HS-27A (cell line): ENCODE results near the gene RBP3.

Experiments
- DNase-seq: peaks from one replicate; pipeline ENCODE4 v3.0.0-alpha.2; 2012; ENCODE audit warnings: low read depth, missing footprints

RBP3 gene

DNA sequence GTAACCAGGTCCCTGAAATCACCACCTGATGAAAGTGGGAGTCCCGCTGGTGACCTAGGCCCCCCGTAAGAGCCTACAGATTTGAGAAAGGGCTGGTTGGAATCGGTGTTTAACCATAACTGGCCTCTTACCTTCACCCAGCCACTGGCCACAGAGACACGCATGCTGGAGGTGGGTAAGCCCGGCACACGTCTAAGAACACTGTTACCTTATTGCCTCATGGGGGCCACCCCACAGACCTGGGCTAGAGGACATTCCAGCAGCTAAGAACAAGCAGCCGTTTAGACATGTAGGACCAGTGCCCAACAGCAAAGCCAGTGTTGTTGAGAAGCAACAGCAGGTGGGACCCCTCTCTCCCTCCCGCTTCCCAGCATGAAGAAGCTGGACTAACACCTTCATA lies 28.4 kb upstream of the RBP3 start:
- DNase-seq = no peak

DNA sequence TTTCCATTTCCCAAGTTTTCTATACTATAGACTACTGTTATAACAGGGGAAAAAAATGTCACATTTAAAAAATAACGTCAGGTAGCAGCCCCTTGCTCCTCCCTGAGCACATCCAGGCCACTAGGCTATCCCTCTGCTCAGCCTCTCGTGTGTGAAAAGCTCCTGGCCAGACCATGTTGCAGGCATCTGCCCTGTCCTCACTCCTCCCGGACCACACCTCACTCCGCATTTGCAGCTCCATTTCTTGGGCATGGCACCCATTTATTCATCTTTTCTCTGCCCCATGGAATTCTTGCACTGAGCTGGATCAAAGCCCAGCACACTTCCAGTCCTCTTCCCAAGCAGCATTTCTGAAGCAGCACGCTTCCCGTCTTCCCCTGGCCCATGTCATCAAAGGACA lies 27.4 kb upstream of the RBP3 start:
- no peak for DNase-seq

DNA sequence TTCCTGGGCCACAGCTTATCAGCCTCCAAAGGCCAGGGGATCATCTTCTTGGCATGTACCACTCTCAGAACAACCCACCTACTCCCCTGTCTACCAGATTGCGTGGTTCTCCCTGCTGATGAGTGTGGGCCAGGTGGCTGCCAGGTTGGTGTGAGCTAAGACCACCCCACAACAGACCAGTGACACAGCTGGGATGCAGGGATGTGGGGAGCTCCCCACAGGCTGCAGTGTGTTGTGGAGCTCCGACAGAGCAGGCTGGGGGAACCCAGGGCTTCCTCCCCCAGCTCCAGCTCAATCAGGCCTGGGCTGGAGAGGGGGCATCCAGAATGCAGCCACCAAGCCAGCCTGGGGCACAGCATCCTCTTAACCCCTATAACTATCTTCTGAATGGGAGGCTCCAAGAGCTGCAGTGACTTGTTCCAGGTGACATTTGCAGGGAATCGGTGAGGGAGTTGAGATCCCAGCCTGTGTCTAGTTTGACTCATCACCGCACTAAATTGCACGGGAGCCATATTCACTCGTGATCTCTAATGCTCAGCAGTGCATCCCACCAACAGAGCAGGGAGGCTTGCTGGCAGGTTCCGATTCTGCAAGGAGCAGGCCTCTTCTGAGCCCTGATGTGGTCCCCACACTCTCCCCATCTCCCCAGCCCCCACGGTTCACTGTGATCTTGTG lies 26.5 kb upstream of the RBP3 start:
- DNase-seq = no peak

DNA sequence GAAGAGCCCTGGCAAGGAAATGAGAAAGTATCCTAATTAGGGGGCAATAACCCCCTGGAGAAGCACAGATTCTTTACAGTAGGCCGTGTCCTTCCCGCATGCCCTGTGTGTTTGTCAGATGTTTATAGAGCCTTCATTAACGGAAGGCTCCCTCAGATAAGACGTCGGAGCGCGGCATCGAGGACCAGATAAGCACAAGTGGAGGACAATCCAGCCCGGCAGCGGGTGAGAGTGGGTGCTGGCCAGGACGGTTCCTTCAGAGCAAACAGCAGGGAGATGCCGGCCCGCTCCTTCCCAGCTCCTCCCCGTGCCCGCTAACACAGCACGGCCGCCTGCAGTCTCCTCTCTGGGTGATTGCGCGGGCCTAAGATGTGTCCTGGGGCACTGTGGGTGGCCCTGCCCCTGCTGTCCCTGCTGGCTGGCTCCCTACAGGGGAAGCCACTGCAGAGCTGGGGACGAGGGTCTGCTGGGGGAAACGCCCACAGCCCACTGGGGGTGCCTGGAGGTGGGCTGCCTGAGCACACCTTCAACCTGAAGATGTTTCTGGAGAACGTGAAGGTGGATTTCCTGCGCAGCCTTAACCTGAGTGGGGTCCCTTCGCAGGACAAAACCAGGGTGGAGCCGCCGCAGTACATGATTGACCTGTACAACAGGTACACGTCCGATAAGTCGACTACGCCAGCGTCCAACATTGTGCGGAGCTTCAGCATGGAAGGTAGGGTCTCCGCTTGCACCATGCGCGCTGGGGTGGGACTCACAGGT lies 25.7 kb upstream of the RBP3 start, which contains the start of gene GDF2:
GDF2 (plus strand) TSS at position 155 of the 762 bp plus-strand sequence; CDS start at position 370, 215 bp downstream.
- no peak for DNase-seq

DNA sequence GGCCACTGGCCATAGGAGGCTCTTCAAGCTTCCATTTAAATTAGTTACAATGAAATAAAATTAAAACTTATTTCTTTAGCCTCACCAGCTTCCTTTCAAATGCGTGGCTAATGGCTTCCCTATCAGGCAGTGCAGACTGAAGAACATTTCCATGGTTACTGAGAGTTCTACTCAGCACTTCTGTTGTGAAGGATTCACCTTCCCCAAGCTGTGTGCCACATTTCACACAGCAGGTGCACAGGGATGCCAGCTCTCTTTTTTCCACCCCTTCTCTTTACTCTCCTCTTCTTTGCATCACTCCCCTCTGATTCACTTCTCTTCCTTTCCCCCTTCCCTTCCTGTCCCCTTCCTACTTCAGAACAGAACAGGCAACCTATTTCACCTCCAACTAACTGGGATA lies 25.1 kb upstream of the RBP3 start:
- DNase-seq = no peak

DNA sequence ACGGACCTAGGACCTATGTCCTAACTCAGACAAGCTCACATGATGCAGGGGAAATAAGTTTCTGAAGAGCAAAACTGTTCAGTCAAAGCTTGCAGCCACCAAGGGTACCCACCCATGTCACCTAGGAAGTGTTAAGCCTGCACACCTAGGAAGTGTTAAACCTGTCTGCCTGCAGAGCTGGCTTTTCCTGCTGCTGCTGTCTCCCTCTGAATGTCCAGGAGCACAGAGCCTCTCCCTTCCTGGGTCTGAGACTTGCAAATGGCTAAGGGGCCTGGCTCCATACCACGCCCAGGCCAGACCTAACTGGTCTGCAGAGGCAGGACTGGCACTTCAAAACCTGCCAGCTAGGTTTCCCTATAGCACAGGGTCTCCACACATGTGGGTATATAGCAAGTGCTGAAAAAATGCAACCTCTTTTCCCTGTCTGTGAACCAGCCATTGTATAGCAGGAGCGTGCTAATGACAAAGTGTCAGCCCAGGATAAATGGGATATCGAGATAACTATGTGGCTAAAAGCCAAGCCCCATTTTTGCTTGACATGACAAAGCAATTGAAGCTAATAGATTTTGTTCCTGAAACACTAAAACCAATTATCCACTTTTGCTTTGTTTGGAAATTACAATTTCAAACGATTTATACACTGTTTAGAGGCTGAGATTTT lies 24.4 kb upstream of the RBP3 start:
- DNase-seq = no peak

DNA sequence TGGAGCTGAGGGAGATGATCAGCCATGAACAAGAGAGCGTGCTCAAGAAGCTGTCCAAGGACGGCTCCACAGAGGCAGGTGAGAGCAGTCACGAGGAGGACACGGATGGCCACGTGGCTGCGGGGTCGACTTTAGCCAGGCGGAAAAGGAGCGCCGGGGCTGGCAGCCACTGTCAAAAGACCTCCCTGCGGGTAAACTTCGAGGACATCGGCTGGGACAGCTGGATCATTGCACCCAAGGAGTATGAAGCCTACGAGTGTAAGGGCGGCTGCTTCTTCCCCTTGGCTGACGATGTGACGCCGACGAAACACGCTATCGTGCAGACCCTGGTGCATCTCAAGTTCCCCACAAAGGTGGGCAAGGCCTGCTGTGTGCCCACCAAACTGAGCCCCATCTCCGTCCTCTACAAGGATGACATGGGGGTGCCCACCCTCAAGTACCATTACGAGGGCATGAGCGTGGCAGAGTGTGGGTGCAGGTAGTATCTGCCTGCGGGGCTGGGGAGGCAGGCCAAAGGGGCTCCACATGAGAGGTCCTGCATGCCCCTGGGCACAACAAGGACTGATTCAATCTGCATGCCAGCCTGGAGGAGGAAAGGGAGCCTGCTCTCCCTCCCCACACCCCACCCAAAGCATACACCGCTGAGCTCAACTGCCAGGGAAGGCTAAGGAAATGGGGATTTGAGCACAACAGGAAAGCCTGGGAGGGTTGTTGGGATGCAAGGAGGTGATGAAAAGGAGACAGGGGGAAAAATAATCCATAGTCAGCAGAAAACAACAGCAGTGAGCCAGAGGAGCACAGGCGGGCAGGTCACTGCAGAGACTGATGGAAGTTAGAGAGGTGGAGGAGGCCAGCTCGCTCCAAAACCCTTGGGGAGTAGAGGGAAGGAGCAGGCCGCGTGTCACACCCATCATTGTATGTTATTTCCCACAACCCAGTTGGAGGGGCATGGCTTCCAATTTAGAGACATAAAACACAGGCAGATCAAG lies 22.6 kb upstream of the RBP3 start:
- DNase-seq = no peak

DNA sequence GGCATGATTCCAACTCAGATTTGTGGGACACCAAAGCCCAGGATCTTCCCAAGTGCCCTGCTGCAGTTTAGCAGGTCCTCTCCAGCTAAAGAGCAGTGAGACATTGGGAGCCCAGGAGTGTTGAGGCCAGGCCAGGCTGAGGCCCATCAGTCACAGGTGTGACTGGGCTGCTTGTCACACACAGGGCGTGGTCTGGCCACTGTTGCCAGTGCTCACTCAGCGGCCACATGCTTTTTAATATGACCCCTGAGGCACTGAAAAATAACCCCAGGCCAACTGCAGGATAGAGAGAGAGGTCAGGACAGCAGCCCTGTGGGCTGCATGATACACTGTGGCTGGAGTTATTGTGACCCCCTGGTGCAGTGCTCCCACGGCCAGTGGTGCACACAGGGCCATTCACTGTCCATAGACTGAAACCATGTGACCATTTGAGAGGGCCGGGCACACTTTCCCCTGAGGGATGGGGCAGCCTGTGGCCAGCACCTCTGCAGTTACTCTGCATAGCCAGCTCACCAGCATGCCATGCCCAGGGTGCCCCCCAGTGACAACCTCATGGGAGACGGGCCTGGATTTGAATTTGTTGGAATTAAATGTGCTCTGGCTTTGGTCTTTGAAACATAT lies 21.7 kb upstream of the RBP3 start:
- DNase-seq = no peak

DNA sequence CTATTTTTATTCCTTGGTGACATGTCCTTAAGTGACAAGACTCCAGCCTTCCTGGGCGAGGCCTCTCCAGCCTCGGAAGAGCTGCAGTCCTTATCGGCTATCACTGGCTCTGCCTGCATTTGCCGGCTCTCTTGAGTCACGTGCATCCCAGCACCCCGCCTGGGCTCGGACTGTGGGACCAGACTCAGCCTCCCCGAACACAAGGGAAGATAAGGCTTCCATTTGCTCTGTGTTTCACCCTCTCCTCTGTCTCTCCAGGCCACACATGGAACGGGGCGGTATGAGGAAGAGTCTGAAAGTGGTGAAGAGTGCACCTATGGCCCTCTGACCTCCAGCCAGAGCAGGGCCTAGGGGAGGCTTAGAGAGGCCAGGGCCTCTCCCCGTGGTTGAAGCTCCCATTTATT lies 21.2 kb upstream of the RBP3 start:
- DNase-seq = no peak

DNA sequence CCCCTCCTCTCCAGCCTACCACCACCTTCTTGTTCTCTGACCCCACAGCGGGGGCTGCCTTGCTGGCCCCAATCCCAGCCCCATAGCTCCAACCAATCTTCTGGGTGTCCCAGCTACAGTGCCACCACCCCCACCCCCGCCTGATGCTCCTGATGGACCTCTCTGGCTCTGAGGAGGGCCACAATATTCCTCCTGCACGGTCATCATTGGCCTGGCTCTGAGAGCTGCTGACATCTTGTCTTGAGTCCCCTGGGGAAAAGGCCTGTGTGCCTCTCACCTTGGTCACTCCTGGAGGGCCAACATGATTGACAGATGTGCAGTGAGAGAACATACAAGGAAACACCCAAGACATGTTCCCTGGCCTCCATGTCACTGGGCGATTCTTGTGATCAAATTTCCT lies 18.3 kb upstream of the RBP3 start:
- DNase-seq = no peak

DNA sequence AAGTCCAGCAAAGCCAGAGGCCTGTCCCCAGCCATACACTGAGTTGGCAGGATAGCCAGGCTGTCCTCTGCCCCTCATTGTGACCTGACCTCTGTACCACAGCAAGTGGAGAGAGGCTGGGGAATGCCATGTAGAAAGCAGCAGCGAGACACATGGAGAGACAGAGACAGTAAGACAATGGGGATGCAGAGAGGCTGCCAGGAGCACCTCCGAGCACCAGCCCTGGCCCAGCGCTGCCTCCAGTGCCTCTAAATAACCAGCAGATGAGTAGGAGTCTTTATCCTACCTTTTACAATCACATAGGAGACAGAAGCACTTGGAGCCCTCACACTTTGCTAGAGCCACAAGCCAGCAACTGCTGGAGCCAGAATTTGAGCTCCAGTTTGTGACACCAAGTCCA lies 17.8 kb upstream of the RBP3 start:
- no peak for DNase-seq

DNA sequence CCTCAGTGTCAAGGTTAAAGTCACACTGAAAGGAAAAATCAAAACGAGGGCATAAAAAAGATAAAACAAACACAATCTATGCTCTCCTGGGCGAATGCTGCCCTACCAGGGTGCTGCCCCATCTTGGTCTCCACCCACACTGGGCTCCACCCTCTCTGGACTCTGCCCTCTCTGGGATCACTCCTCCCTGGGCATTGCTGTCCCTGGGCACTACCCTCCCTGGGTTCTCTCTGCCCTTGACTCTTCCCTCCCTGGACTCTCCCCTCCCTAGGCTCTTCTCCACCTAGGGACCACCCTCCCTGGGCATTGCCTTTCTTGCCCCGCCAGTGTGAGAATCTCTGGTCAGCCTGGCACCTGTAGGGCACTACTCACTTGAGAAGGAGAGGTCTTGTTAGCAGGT lies 17.4 kb upstream of the RBP3 start:
- DNase-seq = no peak

DNA sequence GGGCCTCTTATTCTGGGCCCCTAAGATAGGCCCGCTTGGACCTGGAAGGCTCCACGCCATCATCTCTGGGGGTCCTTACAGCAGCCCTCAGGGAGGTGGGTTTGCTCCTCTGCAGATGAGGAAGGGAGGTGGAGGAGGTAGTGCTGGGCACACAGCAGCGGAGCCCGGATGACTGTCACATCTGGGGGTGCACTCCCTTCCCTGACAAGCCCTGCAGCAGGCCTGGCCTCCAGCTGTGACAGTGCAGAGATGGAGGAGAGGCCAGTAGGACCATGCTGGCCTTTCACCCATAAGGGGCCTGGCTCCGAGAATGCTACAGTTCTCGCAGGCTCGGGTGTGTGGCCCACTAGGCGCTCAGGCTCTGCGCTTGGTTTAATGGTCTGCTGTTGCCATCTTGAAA lies 16.7 kb upstream of the RBP3 start:
- no peak for DNase-seq

DNA sequence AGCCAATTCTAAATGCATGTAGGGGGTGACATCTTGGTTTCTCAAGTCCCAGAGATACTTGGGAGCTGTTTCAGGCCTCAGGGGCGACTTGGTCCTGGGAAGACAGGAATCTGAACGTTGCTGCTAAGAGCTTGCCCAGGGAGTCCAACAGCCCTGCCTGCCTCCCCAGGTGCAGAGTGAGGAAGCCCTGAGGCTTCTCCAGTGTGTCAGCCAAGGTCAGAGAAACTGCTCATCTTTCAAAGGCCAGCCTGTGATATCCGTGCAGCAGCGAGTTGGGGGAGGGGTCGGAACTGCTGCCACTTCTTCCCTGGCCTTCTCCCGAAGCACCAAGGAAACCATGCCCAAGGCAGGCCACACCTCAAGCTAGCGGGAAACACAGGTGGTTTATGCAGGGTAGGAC lies 16.2 kb upstream of the RBP3 start:
- no peak for DNase-seq

DNA sequence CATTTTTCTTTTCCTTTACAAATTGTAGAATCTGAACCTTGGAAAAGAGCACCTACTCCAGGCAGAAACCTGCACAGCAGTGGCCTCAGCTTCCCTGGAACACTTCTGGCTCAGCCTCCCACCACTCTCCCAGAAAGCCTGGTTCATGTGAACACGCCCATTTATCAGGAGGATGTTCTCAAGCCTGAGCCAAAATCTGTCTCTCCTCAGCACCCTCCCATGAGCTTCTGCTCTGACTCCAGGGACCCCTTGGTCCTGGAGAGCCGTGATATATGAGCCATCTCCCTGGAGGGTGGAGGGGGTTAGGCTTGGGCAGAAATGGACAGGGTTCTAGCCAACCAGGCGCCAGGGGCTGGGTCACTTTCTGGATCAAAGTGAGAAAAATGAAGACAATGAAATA lies 15.8 kb upstream of the RBP3 start:
- no peak for DNase-seq

DNA sequence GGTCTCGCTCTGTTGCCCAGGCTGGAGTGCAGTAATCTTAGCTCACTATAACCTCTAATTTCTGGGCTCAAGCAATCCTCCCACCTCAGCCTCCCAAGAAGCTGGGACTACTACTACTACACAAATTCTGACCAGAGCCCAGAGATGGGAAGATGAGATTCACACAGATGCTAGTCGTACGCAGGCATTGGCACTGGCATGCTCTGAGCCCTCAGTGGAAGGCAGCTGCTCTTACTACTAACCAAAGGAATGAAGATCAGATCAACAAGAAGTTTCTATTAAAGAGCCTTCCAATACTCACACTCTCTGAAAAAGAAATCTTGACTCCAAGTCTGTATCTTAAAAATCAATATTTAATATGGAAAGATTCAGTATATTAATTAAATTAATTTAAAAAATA lies 15.2 kb upstream of the RBP3 start:
- DNase-seq = no peak

DNA sequence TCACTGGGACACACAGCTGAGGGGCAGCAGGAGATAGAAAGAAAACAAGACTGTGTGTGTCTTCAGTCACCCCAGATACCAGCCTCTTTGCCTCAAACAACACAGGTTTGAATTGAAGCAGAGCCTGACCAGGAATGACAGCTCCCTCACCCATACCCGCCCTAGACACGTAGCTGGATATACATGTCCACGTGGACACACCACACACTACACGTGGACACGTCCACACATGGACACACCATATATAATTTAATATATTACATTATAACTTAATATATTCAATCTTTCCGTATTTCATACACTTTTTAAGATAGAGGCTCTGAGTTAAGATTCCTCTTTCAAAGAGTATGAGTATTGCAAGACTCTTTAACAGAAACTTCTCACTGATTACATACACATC lies 14.6 kb upstream of the RBP3 start:
- no peak for DNase-seq

DNA sequence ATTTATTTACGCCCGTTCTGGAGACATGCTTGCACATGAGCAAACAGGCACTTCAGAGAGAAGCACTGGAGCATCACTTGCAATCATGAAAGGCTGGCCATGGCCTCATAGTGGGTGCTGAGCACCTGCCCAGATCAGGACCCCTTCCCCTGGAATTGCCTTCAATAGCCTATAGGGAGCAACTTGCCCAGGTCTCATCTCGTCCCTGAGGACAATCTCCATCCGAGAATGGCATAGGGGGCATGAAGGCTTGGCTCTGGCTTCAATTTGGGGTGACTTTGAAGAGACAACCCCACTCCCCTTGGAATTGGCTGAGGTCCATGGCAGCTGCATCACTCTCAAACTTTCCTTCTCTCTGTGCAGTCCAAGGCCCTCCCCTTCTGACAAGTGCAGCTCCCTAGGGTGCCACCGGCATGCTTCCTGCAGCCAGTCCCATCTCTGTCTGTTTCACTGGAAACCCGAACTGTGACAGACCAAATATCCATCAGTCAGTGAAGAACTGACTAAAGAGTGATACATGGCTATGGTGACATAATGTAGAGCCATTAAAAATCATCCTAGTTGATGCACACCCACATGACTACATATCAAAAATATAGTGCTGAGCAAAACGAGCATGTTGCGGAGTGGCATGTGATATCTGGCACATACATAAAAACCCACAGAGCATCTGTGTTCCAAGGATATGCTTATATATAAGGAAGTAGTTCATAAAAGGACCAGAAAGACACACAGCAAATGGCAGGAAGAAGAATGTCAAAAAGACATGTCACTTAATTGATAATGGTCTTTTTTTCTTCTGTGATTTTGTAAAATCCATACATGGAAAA lies 13.5 kb upstream of the RBP3 start:
- DNase-seq = no peak

DNA sequence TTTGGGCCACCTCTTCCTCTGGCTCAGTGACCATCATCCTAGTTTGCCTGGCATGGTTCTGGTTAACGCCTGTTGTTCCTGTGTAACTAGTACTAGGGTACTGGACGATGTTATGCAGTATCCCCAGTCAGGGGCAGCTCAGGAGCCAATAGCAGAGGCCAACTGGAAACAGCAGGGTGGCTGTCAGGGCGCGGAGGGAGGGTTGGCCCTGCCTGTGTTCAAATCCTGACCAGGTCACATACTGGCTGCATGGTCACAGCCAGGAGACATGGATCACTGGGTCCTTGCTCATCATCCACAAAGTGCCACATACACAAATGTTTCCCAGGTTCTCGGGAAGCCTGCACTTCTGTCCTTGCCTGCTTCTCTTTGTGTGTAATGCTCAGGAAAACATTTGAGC lies 12.3 kb upstream of the RBP3 start:
- no peak for DNase-seq

DNA sequence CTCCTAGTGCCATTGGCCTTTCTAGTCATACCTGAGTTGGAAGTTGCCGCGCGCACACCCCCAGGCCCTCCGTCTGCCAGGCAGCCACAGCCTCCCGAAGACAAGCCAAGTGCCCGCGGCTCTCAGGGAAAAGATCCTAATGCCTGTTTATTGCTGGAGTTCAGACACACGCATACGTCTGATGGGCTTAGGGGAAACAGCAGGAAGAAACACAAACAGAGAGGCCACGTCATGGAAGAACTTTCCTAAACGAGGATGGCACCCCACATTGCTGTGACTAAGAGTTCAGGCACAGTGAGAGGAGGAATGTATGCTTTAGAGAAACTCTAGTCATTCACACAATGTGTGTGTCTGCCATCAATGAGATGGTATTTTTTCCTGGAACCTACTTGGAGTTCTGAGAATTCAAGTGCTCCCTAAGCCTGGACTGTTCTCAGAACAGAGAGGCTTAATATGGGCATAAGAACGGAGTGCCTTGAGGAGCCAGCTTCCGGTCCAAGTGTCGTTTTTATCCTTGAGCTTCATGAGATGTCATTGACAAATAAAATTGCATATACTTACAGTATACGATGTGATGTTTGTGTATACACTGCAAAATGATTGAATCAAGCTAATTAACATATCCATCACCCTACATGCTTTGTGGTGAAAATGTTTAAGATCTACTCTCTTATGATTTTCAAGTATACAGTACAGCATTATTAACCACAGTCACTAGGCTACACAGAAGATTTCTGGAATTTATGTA lies 11.6 kb upstream of the RBP3 start:
- DNase-seq = no peak
